NCI-H146 treated with DMSO at 0.1 percent for 48 hours (cell line): ENCODE data around the gene SULT2B1.
"Not testable (repeated sequence)": the region's sequence is repeated elsewhere in the genome, so short reads cannot be mapped to it uniquely, and the experiment has no call there.

Source experiments
- DNase-seq: peaks from one replicate; lab custom pipeline; 2025; ENCODE audit not compliant: unreplicated experiment; lab: John Stamatoyannopoulos, UW

SULT2B1 gene

DNA sequence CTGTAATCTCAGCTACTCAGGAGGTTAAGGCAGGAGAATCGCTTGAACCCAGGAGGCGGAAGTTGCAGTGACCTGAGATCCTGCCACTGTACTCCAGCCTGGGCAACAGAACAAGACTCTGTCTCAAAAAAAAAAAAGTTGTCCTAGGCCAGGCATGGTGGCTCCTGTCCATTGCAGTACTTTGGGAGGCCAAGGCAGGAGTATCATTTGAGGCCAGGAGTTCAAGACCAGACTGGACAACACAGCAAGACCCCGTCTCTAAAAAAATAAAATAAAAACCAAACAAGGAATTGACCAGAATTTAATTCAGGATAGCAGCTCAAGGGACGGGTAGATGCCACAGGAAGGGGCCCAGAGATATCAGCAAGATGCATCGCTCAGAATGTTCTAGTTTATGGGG, 4.9 kb downstream of the SULT2B1 start:
- no peak for DNase-seq

DNA sequence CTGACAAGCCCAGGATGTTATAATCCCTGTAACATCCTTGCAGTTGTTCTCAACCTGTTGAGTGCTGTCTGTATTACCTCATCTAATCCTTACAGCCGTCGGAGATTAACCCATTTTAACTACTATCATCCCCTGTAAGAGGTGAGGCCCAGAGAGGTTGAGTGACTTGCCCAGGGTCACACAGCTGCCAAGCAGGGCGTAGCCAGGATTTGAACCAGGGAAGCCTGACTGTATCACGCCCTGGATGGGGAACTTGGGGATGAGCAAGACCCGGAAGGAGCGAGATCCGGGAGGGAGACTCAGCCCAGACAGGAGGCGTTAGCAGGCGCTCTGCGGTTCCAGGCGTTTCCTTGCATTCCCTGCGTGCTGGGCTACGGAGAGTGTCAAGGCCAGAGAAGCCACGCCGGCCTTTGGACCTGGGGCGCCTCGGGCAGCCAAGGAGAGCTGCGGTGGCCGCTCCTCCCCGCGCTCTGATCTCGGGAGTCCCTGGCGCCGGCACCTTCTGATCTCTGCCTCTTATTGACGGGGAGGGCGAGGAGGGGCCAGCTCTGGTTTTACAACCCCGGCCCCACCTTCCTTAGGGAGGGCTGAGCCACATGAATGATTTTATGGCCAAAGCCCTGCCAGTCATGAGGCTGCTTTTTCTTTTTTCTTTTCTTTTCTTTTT, 6.2 kb downstream of the SULT2B1 start:
- no peak for DNase-seq

DNA sequence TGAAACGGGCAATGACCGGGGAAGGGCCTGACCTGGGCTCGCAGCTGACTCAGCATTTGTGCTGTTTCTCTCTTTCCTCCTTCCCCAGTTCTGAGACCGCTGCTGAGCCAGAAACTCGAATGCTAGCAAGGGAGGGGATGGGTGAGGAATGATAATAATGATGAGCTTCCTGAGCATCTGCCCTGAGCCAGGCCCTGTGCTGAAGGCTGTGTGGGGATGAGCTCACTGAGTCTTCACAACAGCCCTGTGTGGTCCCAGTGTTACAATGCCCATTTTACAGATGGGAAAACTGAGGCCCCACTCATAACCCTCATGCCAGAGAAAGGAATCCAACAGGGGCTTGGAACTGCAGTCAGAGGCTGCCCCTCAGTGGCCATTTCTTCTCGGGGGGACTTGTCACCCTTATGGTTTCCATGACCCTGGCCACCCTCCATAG, 8.1 kb downstream of the SULT2B1 start:
- DNase-seq = no peak

DNA sequence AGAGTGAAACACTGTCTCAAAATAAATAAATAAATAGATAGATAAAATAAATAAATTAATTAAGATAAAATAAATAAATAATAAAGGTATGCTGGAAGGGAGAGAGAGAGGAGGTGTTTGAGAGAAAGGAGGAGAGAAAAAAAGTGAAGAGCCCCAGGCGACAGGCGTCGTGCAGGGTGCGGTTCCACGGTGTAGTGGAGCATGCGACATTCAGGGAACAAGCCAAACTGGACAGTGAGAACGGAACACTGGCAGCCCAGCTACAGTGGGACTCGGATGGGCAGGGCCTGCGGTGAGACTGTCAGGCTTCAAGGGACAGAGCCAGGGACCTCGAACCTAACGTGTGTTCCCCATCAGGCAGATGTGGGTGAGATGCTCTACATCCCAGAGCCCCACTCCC, 9.4 kb downstream of the SULT2B1 start:
- DNase-seq = no peak

DNA sequence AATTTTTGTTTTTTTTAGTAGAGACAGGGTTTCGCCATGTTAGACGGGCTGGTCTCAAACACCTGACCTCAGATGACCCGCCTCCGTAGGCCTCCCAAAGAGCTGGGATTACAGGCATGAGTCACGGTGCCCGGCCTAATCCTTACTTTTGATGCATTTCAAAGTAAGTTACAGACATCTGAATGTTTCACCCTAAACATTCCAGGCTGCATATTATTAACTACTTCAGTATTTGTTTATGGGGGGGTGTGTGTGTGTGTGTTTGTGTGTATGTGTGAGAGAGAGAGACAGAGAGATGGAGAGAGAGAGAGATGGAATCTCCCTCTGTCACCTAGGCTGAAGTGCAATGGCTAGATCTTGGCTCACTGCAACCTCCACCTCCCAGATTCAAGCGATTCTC, 13.1 kb downstream of the SULT2B1 start:
- no peak for DNase-seq

DNA sequence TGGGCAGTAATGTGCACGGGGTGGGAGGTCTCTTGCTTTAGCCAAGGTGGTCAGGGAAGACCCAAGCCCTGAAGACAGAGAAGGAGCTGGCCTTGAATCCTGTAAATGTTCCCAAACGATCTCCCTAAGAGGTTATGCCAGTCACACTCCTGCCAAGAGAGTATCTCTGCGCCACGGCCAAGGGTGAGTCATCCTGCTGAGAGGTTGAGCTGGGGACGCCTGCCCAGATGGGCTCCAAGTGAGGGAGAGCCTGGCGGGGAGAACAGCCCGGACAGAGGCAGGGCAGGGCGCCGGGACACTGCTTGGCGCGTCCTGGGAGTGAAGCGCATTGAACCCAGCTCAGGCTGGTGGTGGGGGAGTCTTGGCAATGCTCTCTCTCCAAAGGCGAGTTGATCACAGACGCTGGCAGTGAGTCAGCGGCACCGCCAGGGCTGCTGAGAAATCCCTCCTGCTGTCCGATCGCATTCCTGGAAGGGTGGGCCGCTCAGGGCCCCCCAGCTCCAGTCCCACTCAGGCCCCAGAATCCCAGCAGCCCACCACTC, 16.4 kb downstream of the SULT2B1 start:
- no peak for DNase-seq

DNA sequence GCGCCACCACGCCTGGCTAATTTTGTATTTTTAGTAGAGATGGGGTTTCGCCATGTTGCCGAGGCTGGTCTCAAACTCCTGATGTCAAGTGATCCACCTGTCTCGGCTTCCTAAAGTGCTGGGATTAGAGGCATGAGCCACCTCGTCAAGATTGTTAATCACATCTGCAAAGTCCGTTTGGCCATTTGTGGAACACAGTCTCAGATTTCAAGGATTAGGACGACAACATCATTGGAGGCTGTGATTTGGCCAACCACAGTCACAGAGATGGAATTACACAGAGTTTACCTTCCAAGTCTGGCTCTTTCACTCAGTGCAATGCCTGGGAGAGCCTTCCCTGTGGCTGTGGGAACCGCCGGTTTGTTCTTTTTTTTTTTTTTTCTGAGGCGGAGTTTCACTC, 17.8 kb downstream of the SULT2B1 start:
- DNase-seq = no peak

DNA sequence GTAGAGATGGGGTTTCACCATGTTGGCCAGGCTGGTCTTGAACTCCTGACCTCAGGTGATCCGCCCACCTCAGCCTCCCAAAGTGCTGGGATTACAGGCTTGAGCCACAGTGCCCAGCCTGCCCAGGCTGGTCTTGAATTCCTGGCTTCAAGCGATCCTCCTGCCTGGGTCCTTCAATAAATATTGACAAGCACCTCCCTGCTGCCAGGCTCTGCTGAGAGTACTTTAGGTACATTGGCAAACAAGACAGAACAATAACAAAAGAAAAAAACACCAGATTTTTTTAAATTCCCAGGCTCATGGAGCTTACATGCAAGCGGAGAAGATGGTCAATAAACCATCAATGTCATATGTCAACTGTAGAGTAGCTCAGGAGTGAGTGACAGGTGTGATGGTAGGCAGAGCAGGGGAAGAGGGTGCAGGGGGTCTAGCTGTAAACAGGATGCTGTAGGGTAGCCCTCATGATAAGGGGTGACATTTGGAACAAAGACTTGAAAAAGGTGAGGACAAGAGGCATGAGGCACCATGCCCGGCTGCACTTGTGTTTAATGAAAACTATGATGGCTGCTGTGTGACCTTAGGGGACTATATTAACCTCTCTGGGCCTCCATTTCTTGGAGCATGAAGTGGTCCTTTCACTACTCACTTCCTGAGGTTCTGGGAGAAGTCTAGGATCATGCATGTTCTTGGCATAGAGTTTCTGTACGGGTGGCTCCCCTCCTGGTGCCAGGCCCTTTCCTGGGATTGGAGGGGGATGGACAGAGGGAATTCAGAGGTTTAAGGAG, 19.6 kb downstream of the SULT2B1 start:
- no peak for DNase-seq

DNA sequence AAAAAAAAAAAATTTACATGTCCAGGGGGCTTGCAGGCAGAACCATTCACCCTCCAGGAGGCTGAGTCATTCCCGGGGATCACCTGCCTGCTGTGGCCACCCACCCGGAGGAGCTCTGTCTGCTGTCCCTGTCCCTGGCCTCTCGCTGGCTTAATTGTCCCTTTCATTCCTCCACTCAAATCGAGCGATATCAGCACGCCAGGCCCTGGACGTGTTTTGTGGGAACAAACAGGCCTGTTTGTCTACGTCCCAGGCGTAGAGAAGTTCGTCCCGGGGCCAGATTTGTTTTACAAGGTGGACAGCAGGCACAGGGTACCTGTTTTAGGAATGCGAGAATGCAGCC, 21.2 kb downstream of the SULT2B1 start:
- no peak for DNase-seq

DNA sequence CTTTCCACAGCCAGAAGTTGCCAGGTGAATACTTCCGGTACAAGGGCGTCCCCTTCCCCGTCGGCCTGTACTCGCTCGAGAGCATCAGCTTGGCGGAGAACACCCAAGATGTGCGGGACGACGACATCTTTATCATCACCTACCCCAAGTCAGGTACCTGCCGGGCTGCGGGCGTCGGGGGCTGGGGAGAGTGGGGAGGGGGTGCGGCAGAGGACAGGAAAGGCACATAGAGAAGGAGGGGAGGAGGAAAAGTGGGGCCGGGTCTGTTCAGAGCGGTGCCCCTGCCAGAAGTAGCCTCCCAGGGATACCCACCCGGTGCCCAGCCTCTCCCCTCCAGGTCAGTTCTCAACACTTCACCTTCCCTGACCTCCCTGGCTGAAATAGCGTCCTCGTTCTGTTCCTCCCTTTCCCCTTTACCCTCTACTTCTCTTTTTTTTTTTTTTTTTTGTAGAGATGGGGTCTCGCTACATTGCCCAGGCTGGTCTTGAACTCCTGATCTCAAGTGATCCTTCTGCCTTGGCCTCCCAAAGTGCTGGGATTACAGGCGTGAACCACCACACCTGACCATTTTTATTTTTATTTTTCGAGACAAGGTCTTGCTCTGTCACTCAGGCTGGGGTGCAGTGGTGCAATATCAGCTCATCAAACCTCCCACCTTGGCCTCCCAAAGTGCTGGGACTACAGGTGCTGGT, 24.1 kb downstream of the SULT2B1 start:
- no peak for DNase-seq

DNA sequence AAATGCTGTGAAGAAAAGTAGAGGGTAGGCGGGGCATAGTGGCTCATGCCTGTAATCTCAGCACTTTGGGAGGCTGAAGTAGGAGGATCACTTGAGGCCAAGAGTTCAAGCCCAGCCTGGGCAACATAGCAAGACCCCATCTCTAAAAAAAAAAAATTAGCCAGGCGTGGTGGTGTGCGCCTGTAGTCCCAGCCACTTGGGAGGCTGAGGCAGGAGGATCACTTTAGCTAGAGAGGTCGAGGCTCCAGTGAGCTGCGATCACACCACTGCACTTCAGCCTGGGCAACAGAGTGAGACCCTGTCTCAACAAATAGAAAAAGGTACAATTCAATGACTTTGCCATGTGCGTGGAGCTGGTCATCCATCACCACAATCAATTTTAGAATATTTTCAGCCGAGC, 25.9 kb downstream of the SULT2B1 start:
- not testable (repeated sequence) for DNase-seq

DNA sequence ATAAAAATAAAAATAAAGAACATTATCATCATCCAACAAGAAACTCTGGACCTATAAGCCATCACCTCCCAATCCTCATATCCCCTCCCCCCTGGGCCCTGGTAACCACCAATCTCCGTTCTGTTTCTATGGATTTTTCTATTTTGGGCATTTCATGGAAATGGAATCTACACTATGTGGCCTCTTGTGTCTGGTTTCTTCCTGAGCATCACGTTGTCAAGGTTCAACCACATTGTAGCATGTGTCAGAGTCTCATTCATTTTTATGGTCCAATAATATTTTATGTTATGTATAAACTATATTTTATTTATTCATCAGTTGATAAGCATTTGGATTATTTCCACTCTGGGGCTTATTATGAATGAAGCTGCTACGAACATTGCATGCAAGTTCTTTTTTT, 26.9 kb downstream of the SULT2B1 start:
- no peak for DNase-seq

DNA sequence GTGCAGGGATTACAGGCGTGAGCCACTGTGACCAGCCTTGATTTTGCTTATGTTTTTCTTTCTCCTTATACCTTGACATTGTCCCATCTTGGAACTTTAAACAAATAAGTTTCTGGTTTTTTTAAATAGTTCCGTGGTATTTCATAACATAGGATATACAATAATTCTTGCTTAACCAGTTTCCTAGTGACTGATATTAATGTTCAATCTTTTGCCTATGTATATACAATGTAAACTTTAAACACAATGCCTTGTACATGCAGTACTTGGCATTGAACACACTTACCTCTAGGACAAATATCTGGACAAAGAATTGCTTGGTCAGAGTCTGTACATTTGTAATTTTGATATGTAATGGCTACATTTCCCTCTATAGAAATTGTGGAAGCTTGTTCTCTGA, 30.2 kb downstream of the SULT2B1 start:
- no peak for DNase-seq

DNA sequence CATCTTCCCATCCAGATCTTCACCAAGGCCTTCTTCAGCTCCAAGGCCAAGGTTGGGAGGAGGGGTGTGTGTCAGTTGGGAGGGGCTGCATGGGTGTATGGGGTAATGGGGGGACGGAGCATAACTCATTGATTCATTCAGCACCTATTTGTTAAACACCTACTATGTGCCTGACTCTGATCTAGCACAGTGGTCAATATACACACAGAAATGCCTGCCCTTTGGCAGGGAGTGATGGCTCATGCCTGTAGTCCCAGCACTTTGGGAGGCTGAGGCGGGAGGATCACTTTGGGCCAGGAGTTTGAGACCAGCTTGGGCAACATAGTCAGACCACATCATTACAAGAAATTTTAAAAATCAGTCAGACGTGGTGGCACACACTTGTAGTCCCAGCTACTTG, 35.4 kb downstream of the SULT2B1 start:
- no peak for DNase-seq

DNA sequence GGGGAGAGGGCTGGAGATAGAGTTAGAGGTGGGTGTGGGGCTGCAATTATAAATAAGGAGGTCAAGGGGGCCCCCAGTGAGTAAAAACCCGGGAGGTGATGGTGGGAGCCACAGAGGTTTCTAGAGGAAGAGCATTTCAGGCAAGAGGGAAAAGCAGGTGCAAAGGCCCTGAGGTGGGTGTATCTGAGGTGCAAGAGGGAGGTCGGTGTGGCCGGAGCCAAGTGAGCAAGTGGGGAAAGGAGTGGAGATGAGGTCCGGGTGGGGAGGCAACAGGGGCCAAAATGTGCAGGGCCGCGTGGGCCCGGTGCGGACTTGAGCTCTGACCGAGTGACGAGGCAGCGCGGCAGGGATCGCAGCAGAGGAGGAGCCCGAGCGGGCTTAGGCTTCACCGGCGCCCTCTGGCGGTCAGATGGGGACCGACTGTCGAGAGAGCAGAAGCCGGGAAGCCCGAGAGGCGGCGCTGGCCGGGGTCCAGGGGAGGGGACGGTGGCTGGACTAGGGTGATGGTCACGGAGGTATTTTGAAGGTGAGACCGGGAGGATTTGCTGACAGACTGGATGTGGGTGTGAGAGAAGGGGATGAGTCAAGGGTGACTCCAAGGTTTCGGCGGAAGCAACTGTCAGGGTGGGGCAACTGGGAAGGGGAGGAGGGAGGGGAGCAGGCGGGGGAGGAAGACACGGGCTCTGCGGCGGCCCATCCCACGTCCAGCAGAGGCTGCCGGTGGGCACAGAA, 36.9 kb downstream of the SULT2B1 start:
- peak; percentile 68 for DNase-seq

DNA sequence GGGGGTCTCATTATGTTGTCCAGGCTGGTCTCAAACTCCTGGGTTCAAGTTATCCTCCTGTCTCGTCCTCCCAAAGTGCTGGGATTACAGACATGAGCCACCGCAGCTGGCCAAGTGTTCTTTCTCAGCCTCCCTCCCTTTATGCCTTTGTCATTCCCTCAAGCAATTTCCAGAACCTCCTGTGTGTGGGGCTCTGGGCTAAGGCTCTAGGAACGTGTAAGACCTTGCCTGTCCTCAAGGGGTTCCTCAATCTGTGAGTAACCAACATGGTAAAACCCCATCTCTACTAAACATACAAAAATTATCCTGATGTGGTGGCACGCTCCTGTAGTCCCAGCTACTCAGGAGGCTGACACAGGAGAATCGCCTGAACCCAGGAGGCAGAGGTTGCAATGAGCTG, 39.0 kb downstream of the SULT2B1 start:
- DNase-seq = no peak

DNA sequence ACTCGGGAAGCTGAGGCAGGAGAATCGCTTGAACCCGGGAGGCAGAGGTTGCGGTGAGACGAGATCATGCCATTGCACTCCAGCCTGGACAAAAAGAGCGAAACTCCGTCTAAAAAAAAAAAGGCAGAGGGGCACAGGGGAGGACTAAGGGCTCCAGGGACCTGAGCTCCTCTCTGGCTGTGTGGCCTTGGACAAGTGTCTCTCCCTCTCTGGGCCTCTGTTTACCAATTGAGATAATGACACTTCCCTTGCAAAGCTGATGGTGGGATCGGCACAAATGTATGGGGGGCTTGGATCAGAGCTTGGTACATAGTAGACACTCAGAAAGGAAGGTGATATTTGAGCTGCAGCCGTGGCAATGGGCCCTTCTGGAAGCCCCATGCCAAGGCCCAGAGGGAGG, 43.2 kb downstream of the SULT2B1 start:
- no peak for DNase-seq

DNA sequence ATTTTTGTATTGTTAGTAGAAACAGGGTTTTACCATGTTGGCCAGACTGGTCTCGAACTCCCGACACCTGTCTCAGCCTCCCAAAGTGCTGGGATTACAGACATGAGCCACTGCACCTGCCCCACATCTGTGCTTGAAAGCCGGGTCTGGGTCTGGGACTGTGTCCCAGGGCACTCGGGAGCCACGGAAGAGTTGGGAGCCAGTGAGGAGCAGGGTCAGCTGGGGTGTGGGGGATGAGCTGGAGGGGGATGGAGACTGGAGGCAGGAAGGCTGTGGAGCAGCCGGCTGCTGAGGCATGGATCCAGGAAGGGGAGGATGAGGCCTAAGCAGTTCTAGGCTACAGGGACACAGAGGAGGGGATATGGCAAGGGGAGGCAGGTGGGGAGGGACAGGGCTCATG, 43.9 kb downstream of the SULT2B1 start:
- DNase-seq = no peak

DNA sequence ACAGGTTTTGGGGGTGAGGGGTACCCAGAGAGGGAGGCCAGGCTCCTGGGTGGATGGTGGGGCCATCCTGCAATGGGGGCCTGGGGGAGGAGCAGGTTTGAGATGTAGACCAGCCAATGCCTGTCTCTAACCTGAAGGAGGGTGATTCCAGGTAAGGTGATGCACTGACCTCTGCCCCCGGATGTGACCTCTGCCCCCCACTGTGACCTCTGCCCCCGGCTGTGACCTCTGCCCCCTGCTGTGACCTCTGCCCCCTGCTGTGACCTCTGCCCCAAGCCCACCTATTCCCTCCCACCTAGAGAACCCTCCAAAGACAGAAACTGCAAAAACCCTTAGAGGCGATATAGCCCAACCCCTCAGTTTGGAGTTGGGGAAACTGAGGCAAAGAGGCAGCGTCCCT, 44.3 kb downstream of the SULT2B1 start:
- no peak for DNase-seq

DNA sequence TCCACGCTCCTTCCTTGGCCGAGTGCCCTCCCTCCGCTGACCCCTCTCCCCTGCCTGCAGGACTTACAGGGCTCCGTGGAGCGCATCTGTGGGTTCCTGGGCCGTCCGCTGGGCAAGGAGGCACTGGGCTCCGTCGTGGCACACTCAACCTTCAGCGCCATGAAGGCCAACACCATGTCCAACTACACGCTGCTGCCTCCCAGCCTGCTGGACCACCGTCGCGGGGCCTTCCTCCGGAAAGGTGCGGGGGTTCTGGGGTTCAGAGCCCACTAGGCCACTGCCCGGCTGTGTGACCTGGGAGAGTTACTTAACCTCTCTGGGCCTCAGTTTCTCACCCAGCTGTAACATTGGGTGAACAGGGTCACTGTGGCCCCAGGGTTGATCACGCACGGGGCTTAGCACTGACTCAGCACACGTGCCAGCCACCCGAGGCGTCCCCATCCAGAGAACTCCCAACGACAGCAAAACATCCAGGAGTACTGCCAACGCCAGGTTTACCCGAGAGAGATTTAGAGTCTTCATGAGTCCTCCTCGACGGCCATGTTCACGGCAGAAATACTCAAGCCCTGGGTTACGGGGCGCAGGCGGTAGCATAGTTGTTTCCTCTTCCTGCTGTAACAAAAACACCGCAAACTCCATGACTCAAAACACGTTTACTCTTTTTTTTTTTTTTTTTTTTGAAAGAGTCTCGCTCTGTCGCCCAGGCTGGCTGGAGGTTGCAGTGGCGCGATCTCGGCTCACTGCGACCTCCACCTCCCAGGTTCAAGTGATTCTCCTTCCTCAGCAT, 44.9 kb downstream of the SULT2B1 start:
- DNase-seq = no peak
